GM12878 (cell line): ENCODE data around the gene LMO7. TPM values are rescaled to one million over a fixed set of nuclear protein-coding genes. Genes with fewer than 3 reads are reported as not detected.

Experiments
- ATAC-seq: fragments of 200-7000 bp; cut with Tn5 transposase; 3 replicates; pipeline ENCODE4 v1.9.1; 2020; ENCODE audit warnings: mild to moderate bottlenecking, moderate library complexity
- BruUV-seq: library from RNA; stranded (reverse); fragments of 400-500 nt; replicated peaks from 2 replicates; lab custom pipeline; 2021; lab: Mats Ljungman, UMichigan
- CTCF ChIA-PET: fragments of 300-600 bp; sonication (Branson Sonifier 250); formaldehyde crosslinking; extraction: SDS; loops from one replicate; lab custom pipeline; 2021; ENCODE audit warnings: inconsistent platforms; lab: Yijun Ruan, JAX
- POLR2A ChIA-PET: fragments of 350-600 bp; formaldehyde crosslinking; extraction: SDS; loops from one replicate; lab custom pipeline; 2021; ENCODE audit warnings: inconsistent platforms; lab: Charles Lee
- RAD21 ChIA-PET: fragments of 300-600 bp; sonication (Branson Sonifier 250); formaldehyde crosslinking; loops from one replicate; lab custom pipeline; 2023; ENCODE audit warnings: antibody characterized with exemption; ENCODE audit not compliant: unreplicated experiment; lab: Charles Lee
- SMC1A ChIA-PET: fragments of 300-600 bp; sonication (Branson Sonifier 250); formaldehyde crosslinking; loops from one replicate; lab custom pipeline; 2023; ENCODE audit not compliant: unreplicated experiment, uncharacterized antibody; lab: Charles Lee
- DNase-seq: peaks from one replicate; pipeline ENCODE4 v3.0.0-alpha.2; 2011; ENCODE audit warnings: low read depth, low spot score
- FAIRE-seq: peaks from 3 replicates; lab custom pipeline; 2011; peaks lifted over from hg19 to GRCh38; lab: Jason Lieb, UNC
- H2AFZ ChIP-seq: 2 replicates; pipeline ENCODE4 v1.6.0; 2011; ENCODE audit warnings: low read depth, low read length, control low read depth; ENCODE audit not compliant: control insufficient read depth
- H3K27ac ChIP-seq: 2 replicates; pipeline ENCODE4 v1.5.1; 2011; ENCODE audit warnings: control low read depth; ENCODE audit not compliant: control insufficient read depth, insufficient read depth
- H3K27me3 ChIP-seq, 2 experiments: replicated peaks in 1 of 2; 2 replicates each; pipeline versions ENCODE4 v1.6.0 to v1.6.1; 2011; ENCODE audit warnings: low read length in 1 of 2; ENCODE audit not compliant: control insufficient read depth in 2 of 2, insufficient read depth in 2 of 2
- H3K36me3 ChIP-seq, 2 experiments: 2 replicates each; pipeline ENCODE4 v1.5.1; 2011; ENCODE audit warnings: low read length in 1 of 2; ENCODE audit not compliant: control insufficient read depth in 2 of 2, insufficient read depth in 2 of 2
- H3K4me1 ChIP-seq: 2 replicates; pipeline ENCODE4 v1.6.1; 2011; ENCODE audit warnings: mild to moderate bottlenecking, low read length, moderate library complexity, mixed read lengths; ENCODE audit not compliant: control insufficient read depth, insufficient read depth
- H3K4me2 ChIP-seq: 2 replicates; pipeline ENCODE4 v1.6.0; 2011; ENCODE audit warnings: control low read depth; ENCODE audit not compliant: control insufficient read depth, insufficient read depth
- H3K4me3 ChIP-seq: fragments of 200-600 bp; sonication (generic); 2 replicates; pipeline ENCODE4 v1.5.1; 2016
- H3K79me2 ChIP-seq: 2 replicates; pipeline ENCODE4 v1.6.0; 2011; ENCODE audit warnings: low read length; ENCODE audit not compliant: control insufficient read depth, insufficient read depth
- H3K9ac ChIP-seq: 2 replicates; pipeline ENCODE4 v1.8.0; 2011; ENCODE audit warnings: low read length, control low read depth, mixed read lengths; ENCODE audit not compliant: control insufficient read depth, insufficient read depth
- H3K9me3 ChIP-seq: replicated peaks from 3 replicates; pipeline ENCODE4 v1.5.1; 2011; ENCODE audit warnings: mild to moderate bottlenecking, low read length; ENCODE audit not compliant: control insufficient read depth, insufficient read depth
- H4K20me1 ChIP-seq: 2 replicates; pipeline ENCODE4 v1.6.0; 2011; ENCODE audit not compliant: control insufficient read depth, insufficient read depth
- ATF7 ChIP-seq: fragments of 450-650 bp; IDR thresholded peaks from 2 replicates; pipeline ENCODE4 v1.6.1; 2016; ENCODE audit warnings: low read depth, mild to moderate bottlenecking
- CEBPB ChIP-seq, 2 experiments: fragments of 150-350 bp in 1 of 2; IDR thresholded peaks; 2 replicates each; pipeline ENCODE4 v1.6.1; 2012 to 2014; ENCODE audit warnings: low read depth in 2 of 2, low read length in 2 of 2, borderline replicate concordance in 1 of 2, inconsistent platforms in 1 of 2
- JUND ChIP-seq: IDR thresholded peaks from 2 replicates; pipeline ENCODE4 v1.6.1; 2012; ENCODE audit warnings: low read depth, mild to moderate bottlenecking, low read length, improper control_type of control experiment, moderate library complexity
- KDM1A ChIP-seq: fragments of 200-600 bp; sonication (generic); IDR thresholded peaks from 2 replicates; pipeline ENCODE4 v1.6.1; 2016; ENCODE audit warnings: borderline replicate concordance
- MTA2 ChIP-seq: fragments of 450-650 bp; IDR thresholded peaks from 2 replicates; pipeline ENCODE4 v1.6.1; 2016; ENCODE audit warnings: low read depth, mild to moderate bottlenecking, moderate library complexity
- RELA ChIP-seq: fragments of 450-650 bp; IDR thresholded peaks from 2 replicates; pipeline ENCODE4 v1.8.0; 2014; ENCODE audit warnings: borderline replicate concordance; ENCODE audit not compliant: partially characterized antibody
- RFX5 ChIP-seq: IDR thresholded peaks from 2 replicates; pipeline ENCODE4 v1.6.1; 2011; ENCODE audit warnings: low read depth, low read length, improper control_type of control experiment
- SPI1 ChIP-seq: IDR thresholded peaks from 2 replicates; pipeline ENCODE4 v1.6.1; 2011; ENCODE audit warnings: low read depth, mild to moderate bottlenecking, low read length, moderate library complexity, borderline replicate concordance; ENCODE audit not compliant: insufficient read depth
- SUPT20H ChIP-seq: IDR thresholded peaks from 2 replicates; pipeline ENCODE4 v1.6.1; 2011; ENCODE audit warnings: low read depth, mild to moderate bottlenecking, low read length, moderate library complexity, borderline replicate concordance; ENCODE audit not compliant: control insufficient read depth
- WGBS: methylation state at CpG from one replicate; pipeline ENCODE4 v1.1.6; 2016; ENCODE audit warnings: low lambda C conversion rate; ENCODE audit not compliant: insufficient replicate concordance, insufficient coverage; ENCODE audit errors: missing lambda C conversion rate; 5-methylcytosine and 5-hydroxymethylcytosine counted together
- in situ Hi-C: fragments of 300-500 bp; cut with MboI; formaldehyde crosslinking; loops from 9 replicates; pipeline ENCODE4 v1.14.3; 2018; ENCODE audit warnings: mixed read lengths
- intact Hi-C: fragments of 100-400 bp; cut with micrococcal nuclease; formaldehyde crosslinking; loops from one replicate; pipeline ENCODE4 v1.14.2; 2022; ENCODE audit not compliant: unreplicated experiment
- polyA plus RNA-seq, 11 experiments: library from polyadenylated mRNA; depleted of rRNA in 4 of 11; unstranded in 6 of 11; stranded (reverse) in 5 of 11; fragments of >200 nt; fragmentation: Nextera tagmentation in 4 of 11; fragmentation: Illumina TruSeq in 1 of 11; extraction: Ambion mirVana in 4 of 11; extraction: Trizol in 1 of 11; gene quantifications; 1 replicate in 1 of 11; 2 replicates in 10 of 11; pipeline versions ENCODE4 v1.2.1 to v1.2.3, GENCODE V29; 2011 to 2016; ENCODE audit warnings: inconsistent platforms in 2 of 11, missing spikeins in 2 of 11, low read depth in 1 of 11
- total RNA-seq, 4 experiments: library from RNA; depleted of rRNA in 3 of 4; stranded (reverse); fragments of >200 nt in 3 of 4; fragmentation: Illumina TruSeq in 1 of 4; extraction: Trizol in 1 of 4; gene quantifications; 2 replicates each; pipeline versions ENCODE4 v1.2.1 to v1.2.3, GENCODE V29; 2013 to 2021
- TF ChIP-seq, protein P1 (sequence below): fragments of 450-650 bp; formaldehyde crosslinking; IDR thresholded peaks from 2 replicates; pipeline ENCODE4 v1.4.0; 2022; ENCODE audit warnings: mild to moderate bottlenecking, moderate library complexity
- TF ChIP-seq, protein P2 (sequence below): IDR thresholded peaks from 2 replicates; pipeline ENCODE4 v1.6.1; 2011; ENCODE audit warnings: low read depth, mild to moderate bottlenecking, low read length, moderate library complexity, borderline replicate concordance; ENCODE audit errors: extremely low read depth
- TF ChIP-seq, protein P3 (sequence below): fragments of 450-650 bp; conservative IDR thresholded peaks from 2 replicates; pipeline ENCODE4 v1.6.1; 2017; ENCODE audit warnings: mild to moderate bottlenecking, moderate library complexity

LMO7 gene
- total and polyA plus RNA-seq, 10 of the 15 experiments (the other 5 are each of a cell fraction or from before 2014, with no cell fraction given) = 8.5 to 67.8 (median 36.8) TPM

DNA sequence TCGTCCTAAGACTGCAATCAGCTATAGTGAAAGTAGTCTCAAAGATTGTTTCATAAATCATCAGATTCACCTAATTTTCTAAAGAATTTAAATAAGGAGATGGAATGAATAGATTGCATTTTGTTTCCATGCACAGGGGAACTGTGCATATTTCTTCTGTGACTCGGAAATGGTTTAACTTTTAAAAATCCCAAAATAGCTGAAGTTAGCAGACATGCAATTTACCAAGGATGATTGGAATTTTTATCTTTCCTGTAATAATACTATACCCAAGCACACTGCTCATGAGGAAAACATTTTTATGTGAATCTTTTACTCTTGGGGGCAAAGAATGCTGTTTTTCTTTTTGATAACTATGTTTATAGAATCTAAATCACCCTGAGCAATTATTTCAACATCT is 15.0 kb upstream of the LMO7 start (continued):
- TF ChIP-seq, protein P1, sequence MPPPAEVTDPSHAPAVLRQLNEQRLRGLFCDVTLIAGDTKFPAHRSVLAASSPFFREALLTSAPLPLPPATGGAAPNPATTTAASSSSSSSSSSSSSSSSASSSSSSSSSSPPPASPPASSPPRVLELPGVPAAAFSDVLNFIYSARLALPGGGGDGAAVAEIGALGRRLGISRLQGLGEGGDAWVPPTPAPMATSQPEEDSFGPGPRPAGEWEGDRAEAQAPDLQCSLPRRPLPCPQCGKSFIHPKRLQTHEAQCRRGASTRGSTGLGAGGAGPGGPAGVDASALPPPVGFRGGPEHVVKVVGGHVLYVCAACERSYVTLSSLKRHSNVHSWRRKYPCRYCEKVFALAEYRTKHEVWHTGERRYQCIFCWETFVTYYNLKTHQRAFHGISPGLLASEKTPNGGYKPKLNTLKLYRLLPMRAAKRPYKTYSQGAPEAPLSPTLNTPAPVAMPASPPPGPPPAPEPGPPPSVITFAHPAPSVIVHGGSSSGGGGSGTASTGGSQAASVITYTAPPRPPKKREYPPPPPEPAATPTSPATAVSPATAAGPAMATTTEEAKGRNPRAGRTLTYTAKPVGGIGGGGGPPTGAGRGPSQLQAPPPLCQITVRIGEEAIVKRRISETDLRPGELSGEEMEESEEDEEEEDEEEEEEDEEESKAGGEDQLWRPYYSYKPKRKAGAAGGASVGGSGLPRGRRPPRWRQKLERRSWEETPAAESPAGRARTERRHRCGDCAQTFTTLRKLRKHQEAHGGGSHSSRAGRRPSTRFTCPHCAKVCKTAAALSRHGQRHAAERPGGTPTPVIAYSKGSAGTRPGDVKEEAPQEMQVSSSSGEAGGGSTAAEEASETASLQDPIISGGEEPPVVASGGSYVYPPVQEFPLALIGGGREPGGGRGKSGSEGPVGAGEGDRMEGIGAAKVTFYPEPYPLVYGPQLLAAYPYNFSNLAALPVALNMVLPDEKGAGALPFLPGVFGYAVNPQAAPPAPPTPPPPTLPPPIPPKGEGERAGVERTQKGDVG = no peak
- TF ChIP-seq ATF7 (no peak), RELA (no peak), SUPT20H (no peak), JUND (no peak), CEBPB (IDR thresholded peaks at IDR 0.05; ENCODE audit: borderline replicate concordance in 1 of 2, low read depth in 2 of 2, low read length in 2 of 2) (no peak)
- TF ChIP-seq, all 136 proteins: peak for 0

DNA sequence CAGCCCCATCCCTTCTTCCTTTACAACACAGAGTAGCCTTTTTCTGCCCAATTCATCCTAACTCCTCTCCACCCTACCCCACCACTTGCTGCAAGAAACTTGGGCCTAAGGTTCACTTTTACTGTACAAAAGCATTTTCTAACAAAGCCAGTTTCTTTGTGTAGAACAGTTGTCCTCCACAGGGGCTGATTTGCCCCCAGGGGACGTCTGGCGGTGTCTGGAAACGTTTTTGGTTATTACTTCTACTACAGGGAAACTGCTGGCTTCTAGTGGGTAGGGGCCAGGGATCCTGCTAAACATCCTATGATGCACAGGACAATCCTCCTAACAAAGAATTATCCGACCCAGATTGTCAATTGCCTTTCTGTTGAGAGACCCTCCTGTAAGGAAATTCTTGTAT is 7.3 kb upstream of the LMO7 start:
- FAIRE-seq = no peak
- Histone ChIP-seq H3K27me3 (no peaks in the 10 kb centered on the region), H3K79me2 (no peaks in the 10 kb centered on the region), H4K20me1 (no peaks in the 10 kb centered on the region), H3K4me2 (no peak overlapping the region), H3K4me3 (no peak overlapping the region), H3K9me3 (no peaks in the 10 kb centered on the region), H3K9ac (no peak overlapping the region), H3K36me3 (0 out of 4 replicates have a peak, but pooled peaks cover 0 to 2% of the 10 kb centered on the region in 2 experiments), H3K27ac (no peak overlapping the region)
- POLR2A ChIA-PET = no interaction called here
- SMC1A ChIA-PET = no interaction called here
- BruUV-seq = no TSS peak
- no peak for ATAC-seq
- in situ Hi-C loops = no loop called here
- 70% methylated on average over 4 of the region's 4 CpGs for WGBS
- RAD21 ChIA-PET = no interaction called here
- intact Hi-C loops = no loop called here
- DNase-seq = no peak
- CTCF ChIA-PET = no interaction called here
- TF ChIP-seq, protein P2, sequence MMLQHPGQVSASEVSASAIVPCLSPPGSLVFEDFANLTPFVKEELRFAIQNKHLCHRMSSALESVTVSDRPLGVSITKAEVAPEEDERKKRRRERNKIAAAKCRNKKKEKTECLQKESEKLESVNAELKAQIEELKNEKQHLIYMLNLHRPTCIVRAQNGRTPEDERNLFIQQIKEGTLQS = no peak
- TF ChIP-seq KDM1A (no peak), SPI1 (no peak), RFX5 (no peak), MTA2 (no peak)
- TF ChIP-seq, protein P3, sequence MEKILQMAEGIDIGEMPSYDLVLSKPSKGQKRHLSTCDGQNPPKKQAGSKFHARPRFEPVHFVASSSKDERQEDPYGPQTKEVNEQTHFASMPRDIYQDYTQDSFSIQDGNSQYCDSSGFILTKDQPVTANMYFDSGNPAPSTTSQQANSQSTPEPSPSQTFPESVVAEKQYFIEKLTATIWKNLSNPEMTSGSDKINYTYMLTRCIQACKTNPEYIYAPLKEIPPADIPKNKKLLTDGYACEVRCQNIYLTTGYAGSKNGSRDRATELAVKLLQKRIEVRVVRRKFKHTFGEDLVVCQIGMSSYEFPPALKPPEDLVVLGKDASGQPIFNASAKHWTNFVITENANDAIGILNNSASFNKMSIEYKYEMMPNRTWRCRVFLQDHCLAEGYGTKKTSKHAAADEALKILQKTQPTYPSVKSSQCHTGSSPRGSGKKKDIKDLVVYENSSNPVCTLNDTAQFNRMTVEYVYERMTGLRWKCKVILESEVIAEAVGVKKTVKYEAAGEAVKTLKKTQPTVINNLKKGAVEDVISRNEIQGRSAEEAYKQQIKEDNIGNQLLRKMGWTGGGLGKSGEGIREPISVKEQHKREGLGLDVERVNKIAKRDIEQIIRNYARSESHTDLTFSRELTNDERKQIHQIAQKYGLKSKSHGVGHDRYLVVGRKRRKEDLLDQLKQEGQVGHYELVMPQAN = no peak
- TF ChIP-seq, all 136 proteins: peak for 0
- Histone ChIP-seq H2AFZ (no peak overlapping the region), H3K4me1 (no peaks in the 10 kb centered on the region)
